ENCODE data around the gene MINDY4. TPM values are rescaled to one million over a fixed set of nuclear protein-coding genes. Genes with fewer than 3 reads are reported as not detected.

Gene MINDY4
- total RNA-seq, 1 donor from 2014 or later, result 14.3 TPM

- no peak overlapping the region for H3K27ac Mint-ChIP-seq
- no peaks in the 10 kb centered on the region for H3K27me3 Mint-ChIP-seq
- no peak overlapping the region for H3K4me3 Mint-ChIP-seq (ENCODE audit: low read depth)
- H3K4me1 Mint-ChIP-seq (ENCODE audit: low read depth), result no peaks in the 10 kb centered on the region
- DNase-seq (ENCODE audit: low spot score, unreplicated experiment), result no peak
- peaks cover 3% of the 10 kb centered on the region for H3K36me3 Mint-ChIP-seq (ENCODE audit: insufficient read depth)
- TF ChIP-seq CTCF (IDR thresholded peaks at IDR 0.05; ENCODE audit: unreplicated experiment), result no peak
- no peaks in the 10 kb centered on the region for H3K9me3 Mint-ChIP-seq (ENCODE audit: low read depth)
These were observed 81.1 kb downstream of the MINDY4 start for GRCh38 chr7:30852308-30852684.

- Mint-ChIP-seq H3K4me1 (ENCODE audit: low read depth) (no peaks in the 10 kb centered on the region), H3K36me3 (ENCODE audit: insufficient read depth) (peaks cover 3% of the 10 kb centered on the region), H3K4me3 (ENCODE audit: low read depth) (no peak overlapping the region), H3K9me3 (ENCODE audit: low read depth) (no peaks in the 10 kb centered on the region), H3K27ac (no peak overlapping the region), H3K27me3 (no peaks in the 10 kb centered on the region)
- no peak for DNase-seq (ENCODE audit: low spot score, unreplicated experiment)
- TF ChIP-seq CTCF (IDR thresholded peaks at IDR 0.05; ENCODE audit: unreplicated experiment), result no peak
These were observed 81.6 kb downstream of the MINDY4 start for GRCh38 chr7:30852744-30853288.

- no peaks in the 10 kb centered on the region for H3K4me1 Mint-ChIP-seq (ENCODE audit: low read depth)
- no peak overlapping the region for H3K4me3 Mint-ChIP-seq (ENCODE audit: low read depth)
- peaks cover 3% of the 10 kb centered on the region for H3K36me3 Mint-ChIP-seq (ENCODE audit: insufficient read depth)
- H3K9me3 Mint-ChIP-seq (ENCODE audit: low read depth), result no peaks in the 10 kb centered on the region
- no peak for TF ChIP-seq CTCF (IDR thresholded peaks at IDR 0.05; ENCODE audit: unreplicated experiment)
- H3K27me3 Mint-ChIP-seq, result no peaks in the 10 kb centered on the region
- H3K27ac Mint-ChIP-seq, result no peak overlapping the region
- DNase-seq (ENCODE audit: low spot score, unreplicated experiment), result no peak
These were observed 82.4 kb downstream of the MINDY4 start for GRCh38 chr7:30853576-30853975.

GRCh38 chr7:30855936-30856335, 84.7 kb downstream of the MINDY4 start:
- Mint-ChIP-seq H3K4me3 (ENCODE audit: low read depth) (no peak overlapping the region), H3K27ac (peak overlapping the region; percentile 25), H3K4me1 (ENCODE audit: low read depth) (no peaks in the 10 kb centered on the region), H3K9me3 (ENCODE audit: low read depth) (no peaks in the 10 kb centered on the region), H3K27me3 (no peaks in the 10 kb centered on the region), H3K36me3 (ENCODE audit: insufficient read depth) (peaks cover 3% of the 10 kb centered on the region)
- DNase-seq (ENCODE audit: low spot score, unreplicated experiment), result no peak
- no peak for TF ChIP-seq CTCF (IDR thresholded peaks at IDR 0.05; ENCODE audit: unreplicated experiment)

- no peak for TF ChIP-seq CTCF (IDR thresholded peaks at IDR 0.05; ENCODE audit: unreplicated experiment)
- H3K4me3 Mint-ChIP-seq (ENCODE audit: low read depth), result no peak overlapping the region
- no peak overlapping the region for H3K27ac Mint-ChIP-seq
- no peaks in the 10 kb centered on the region for H3K4me1 Mint-ChIP-seq (ENCODE audit: low read depth)
- DNase-seq (ENCODE audit: low spot score, unreplicated experiment), result no peak
- peaks cover 4% of the 10 kb centered on the region for H3K36me3 Mint-ChIP-seq (ENCODE audit: insufficient read depth)
- H3K9me3 Mint-ChIP-seq (ENCODE audit: low read depth), result no peaks in the 10 kb centered on the region
- no peaks in the 10 kb centered on the region for H3K27me3 Mint-ChIP-seq
These were observed 87.4 kb downstream of the MINDY4 start for GRCh38 chr7:30858576-30858975.

Data from progenitor cell of endocrine pancreas (in vitro differentiated cells).